ENCODE results near the gene HEATR1.

HEATR1 gene

GRCh38 chr1:236530959-236531358 lies 73.4 kb downstream of the HEATR1 start:
- H3K4me3 ChIP-seq (ENCODE audit: low read depth, low read length), result no peak overlapping the region
- no peak for DNase-seq (ENCODE audit: low read depth)
- TF ChIP-seq MYC (IDR thresholded peaks at IDR 0.05; ENCODE audit: low read depth, low read length) (no peak), POLR2A (IDR thresholded peaks at IDR 0.05; ENCODE audit: extremely low read depth, insufficient read length) (no peak)
- TF ChIP-seq, protein P1, sequence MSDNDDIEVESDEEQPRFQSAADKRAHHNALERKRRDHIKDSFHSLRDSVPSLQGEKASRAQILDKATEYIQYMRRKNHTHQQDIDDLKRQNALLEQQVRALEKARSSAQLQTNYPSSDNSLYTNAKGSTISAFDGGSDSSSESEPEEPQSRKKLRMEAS (IDR thresholded peaks at IDR 0.05; ENCODE audit: low read depth, low read length), result no peak
- TF ChIP-seq, protein P2, sequence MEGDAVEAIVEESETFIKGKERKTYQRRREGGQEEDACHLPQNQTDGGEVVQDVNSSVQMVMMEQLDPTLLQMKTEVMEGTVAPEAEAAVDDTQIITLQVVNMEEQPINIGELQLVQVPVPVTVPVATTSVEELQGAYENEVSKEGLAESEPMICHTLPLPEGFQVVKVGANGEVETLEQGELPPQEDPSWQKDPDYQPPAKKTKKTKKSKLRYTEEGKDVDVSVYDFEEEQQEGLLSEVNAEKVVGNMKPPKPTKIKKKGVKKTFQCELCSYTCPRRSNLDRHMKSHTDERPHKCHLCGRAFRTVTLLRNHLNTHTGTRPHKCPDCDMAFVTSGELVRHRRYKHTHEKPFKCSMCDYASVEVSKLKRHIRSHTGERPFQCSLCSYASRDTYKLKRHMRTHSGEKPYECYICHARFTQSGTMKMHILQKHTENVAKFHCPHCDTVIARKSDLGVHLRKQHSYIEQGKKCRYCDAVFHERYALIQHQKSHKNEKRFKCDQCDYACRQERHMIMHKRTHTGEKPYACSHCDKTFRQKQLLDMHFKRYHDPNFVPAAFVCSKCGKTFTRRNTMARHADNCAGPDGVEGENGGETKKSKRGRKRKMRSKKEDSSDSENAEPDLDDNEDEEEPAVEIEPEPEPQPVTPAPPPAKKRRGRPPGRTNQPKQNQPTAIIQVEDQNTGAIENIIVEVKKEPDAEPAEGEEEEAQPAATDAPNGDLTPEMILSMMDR (IDR thresholded peaks at IDR 0.05; ENCODE audit: low read depth, low read length), result no peak

DNA sequence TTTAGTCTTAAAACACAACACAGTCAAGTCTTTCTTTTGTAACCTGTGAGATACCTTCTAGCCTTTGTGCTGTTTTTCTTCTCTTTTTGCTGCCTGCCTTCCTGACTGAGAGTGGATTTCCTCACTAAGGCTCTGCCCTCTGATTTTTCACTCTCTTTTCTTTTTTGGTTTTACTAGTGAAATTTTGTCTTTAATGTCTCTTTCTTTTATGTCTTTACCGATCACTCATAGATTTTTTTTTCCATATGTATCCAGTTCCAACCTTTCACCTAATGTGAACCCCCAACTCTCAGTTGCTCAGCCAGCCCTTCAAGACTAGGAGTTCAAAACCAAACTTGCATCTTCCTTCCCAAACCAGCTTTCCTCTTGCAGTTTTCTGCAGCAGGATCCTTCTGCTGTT lies 74.0 kb downstream of the HEATR1 start:
- H3K4me3 ChIP-seq (ENCODE audit: low read depth, low read length), result no peak overlapping the region
- TF ChIP-seq, protein P1 (IDR thresholded peaks at IDR 0.05; ENCODE audit: low read depth, low read length), result no peak
- TF ChIP-seq MYC (IDR thresholded peaks at IDR 0.05; ENCODE audit: low read depth, low read length), result no peak
- no peak for TF ChIP-seq POLR2A (IDR thresholded peaks at IDR 0.05; ENCODE audit: extremely low read depth, insufficient read length)
- TF ChIP-seq, protein P2 (IDR thresholded peaks at IDR 0.05; ENCODE audit: low read depth, low read length), result no peak
- no peak for DNase-seq (ENCODE audit: low read depth)

GRCh38 chr1:236526079-236526478 lies 78.2 kb downstream of the HEATR1 start:
- TF ChIP-seq, protein P1 (IDR thresholded peaks at IDR 0.05; ENCODE audit: low read depth, low read length), result no peak
- TF ChIP-seq, protein P2 (IDR thresholded peaks at IDR 0.05; ENCODE audit: low read depth, low read length), result no peak
- TF ChIP-seq MYC (IDR thresholded peaks at IDR 0.05; ENCODE audit: low read depth, low read length) (no peak), POLR2A (IDR thresholded peaks at IDR 0.05; ENCODE audit: extremely low read depth, insufficient read length) (no peak)
- no peak overlapping the region for H3K4me3 ChIP-seq (ENCODE audit: low read depth, low read length)
- DNase-seq (ENCODE audit: low read depth), result no peak

DNA sequence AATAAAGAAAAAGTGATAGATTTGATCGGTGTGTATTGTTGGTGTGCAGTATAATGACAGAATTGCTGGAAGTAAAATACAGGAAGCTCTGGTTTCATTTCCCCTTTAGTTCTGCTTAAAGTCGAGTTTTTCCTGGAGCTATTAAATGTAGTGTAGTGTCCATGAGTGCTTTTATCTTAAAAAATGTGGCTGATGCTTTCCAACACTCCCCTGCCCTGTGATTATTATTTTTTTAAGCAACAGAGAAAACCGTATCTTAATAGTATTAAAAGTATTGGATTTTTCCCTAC lies 79.5 kb downstream of the HEATR1 start:
- TF ChIP-seq, protein P2 (IDR thresholded peaks at IDR 0.05; ENCODE audit: low read depth, low read length), result no peak
- TF ChIP-seq, protein P1 (IDR thresholded peaks at IDR 0.05; ENCODE audit: low read depth, low read length), result no peak
- TF ChIP-seq MYC (IDR thresholded peaks at IDR 0.05; ENCODE audit: low read depth, low read length) (no peak), POLR2A (IDR thresholded peaks at IDR 0.05; ENCODE audit: extremely low read depth, insufficient read length) (no peak)
- peak overlapping the region; percentile 85 for H3K4me3 ChIP-seq (ENCODE audit: low read depth, low read length)
- DNase-seq (ENCODE audit: low read depth), result no peak

DNA sequence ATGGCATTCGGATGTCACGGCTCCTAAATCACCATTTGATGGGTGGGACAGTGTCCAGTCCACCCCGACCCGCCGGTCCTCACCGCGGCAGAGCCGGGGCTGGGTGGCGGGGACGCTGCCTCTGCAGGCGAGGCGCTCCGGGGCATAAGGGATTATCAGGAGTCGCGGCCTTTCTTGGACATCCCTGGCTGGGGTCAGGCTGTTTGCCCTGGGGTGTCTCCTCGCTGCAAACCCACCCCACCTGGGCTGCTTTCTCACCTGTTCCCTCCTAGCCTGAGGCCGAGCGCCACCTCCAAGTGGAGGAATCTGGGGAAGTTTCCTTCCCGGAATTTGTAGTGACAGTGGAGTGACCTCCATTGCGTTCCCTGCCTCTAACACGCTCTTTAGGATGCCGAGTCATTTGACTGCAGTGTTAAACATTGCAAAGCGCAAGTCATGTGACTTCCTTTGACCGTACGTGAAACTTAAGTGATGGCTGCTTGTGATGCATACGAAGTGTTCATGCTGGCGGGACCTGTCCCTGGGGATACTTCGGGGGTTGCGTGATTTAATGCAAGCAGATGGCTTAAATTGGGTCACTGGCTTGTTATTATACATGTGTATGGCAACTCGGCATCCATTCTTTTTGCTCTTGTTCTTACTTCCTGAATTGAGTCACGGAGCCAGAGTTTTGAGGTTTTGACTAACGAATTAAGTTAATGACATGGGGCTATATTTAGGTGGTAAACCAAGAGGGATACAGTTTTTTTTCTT lies 80.0 kb downstream of the HEATR1 start:
- TF ChIP-seq, protein P2 (IDR thresholded peaks at IDR 0.05; ENCODE audit: low read depth, low read length), result no peak
- TF ChIP-seq, protein P1 (IDR thresholded peaks at IDR 0.05; ENCODE audit: low read depth, low read length), result no peak
- TF ChIP-seq MYC (IDR thresholded peaks at IDR 0.05; ENCODE audit: low read depth, low read length) (no peak), POLR2A (IDR thresholded peaks at IDR 0.05; ENCODE audit: extremely low read depth, insufficient read length) (no peak)
- DNase-seq (ENCODE audit: low read depth), result peak; percentile 84
- H3K4me3 ChIP-seq (ENCODE audit: low read depth, low read length), result peak overlapping the region; percentile 85
